ENCODE data around the gene PTH2R.

GRCh38 chr2:208358758-208359631 is 47.6 kb upstream of the PTH2R start:
- TF ChIP-seq CREB1 (CRISPR knock-in tag; IDR thresholded peaks at IDR 0.05) (no peak), JUN (CRISPR knock-in tag; IDR thresholded peaks at IDR 0.05) (no peak), CTCF (IDR thresholded peaks at IDR 0.05) (no peak), IRF1 (CRISPR knock-in tag; IDR thresholded peaks at IDR 0.05) (no peak), GABPB1 (CRISPR knock-in tag; IDR thresholded peaks at IDR 0.05) (no peak), JAZF1 (CRISPR knock-in tag; IDR thresholded peaks at IDR 0.05) (no peak), AFF4 (CRISPR knock-in tag; IDR thresholded peaks at IDR 0.05; ENCODE audit: borderline replicate concordance) (no peak), ATF3 (CRISPR knock-in tag; conservative IDR thresholded peaks at IDR 0.05) (no peak), MAX (CRISPR knock-in tag; IDR thresholded peaks at IDR 0.05) (no peak), NFE2L1 (CRISPR knock-in tag; IDR thresholded peaks at IDR 0.05) (no peak), USF2 (CRISPR knock-in tag; IDR thresholded peaks at IDR 0.05) (no peak), E2F1 (CRISPR knock-in tag; IDR thresholded peaks at IDR 0.05) (no peak), NR1H2 (CRISPR knock-in tag; IDR thresholded peaks at IDR 0.05) (no peak)
